Neural progenitor cell (in vitro differentiated cells): ENCODE measurements around the gene PPIH. TPM values are rescaled to one million over a fixed set of nuclear protein-coding genes. Genes with fewer than 3 reads are reported as not detected.
"Not testable (repeated sequence)": the region's sequence is repeated elsewhere in the genome, so short reads cannot be mapped to it uniquely, and the experiment has no call there.

ENCODE experiments used
- DNase-seq: peaks from one replicate; pipeline ENCODE4 v3.0.0-alpha.2; 2016; ENCODE audit warnings: low spot score
- H2AFZ ChIP-seq: fragments of 200-600 bp; sonication (generic); replicated peaks from 2 replicates; pipeline ENCODE4 v1.6.1; 2016; ENCODE audit warnings: antibody characterized with exemption
- H3F3A ChIP-seq: fragments of 200-600 bp; sonication (generic); 2 replicates; pipeline ENCODE4 v1.6.1; 2016; ENCODE audit warnings: antibody characterized with exemption, low read depth
- H3K27ac ChIP-seq: fragments of 200-600 bp; sonication (generic); 2 replicates; pipeline ENCODE4 v1.5.1; 2016; ENCODE audit warnings: mild to moderate bottlenecking
- H3K27me3 ChIP-seq: fragments of 200-600 bp; sonication (generic); 2 replicates; pipeline ENCODE4 v1.6.1; 2016; ENCODE audit warnings: mild to moderate bottlenecking, moderate library complexity
- H3K36me3 ChIP-seq: fragments of 200-600 bp; sonication (generic); 2 replicates; pipeline ENCODE4 v1.5.1; 2016
- H3K4me1 ChIP-seq: fragments of 200-600 bp; sonication (generic); 2 replicates; pipeline ENCODE4 v1.6.1; 2016; ENCODE audit warnings: mixed run types
- H3K4me2 ChIP-seq: fragments of 200-600 bp; sonication (generic); 2 replicates; pipeline ENCODE4 v1.6.1; 2016
- H3K4me3 ChIP-seq: fragments of 200-600 bp; sonication (generic); 2 replicates; pipeline ENCODE4 v1.5.1; 2016
- H3K79me2 ChIP-seq: fragments of 200-600 bp; sonication (generic); 2 replicates; pipeline ENCODE4 v1.6.1; 2016; ENCODE audit warnings: low read depth
- H3K9ac ChIP-seq: fragments of 200-600 bp; sonication (generic); 2 replicates; pipeline ENCODE4 v1.6.1; 2016
- H3K9me3 ChIP-seq: fragments of 200-600 bp; sonication (generic); 2 replicates; pipeline ENCODE4 v1.5.1; 2016; ENCODE audit warnings: low read depth
- H4K20me1 ChIP-seq: fragments of 200-600 bp; sonication (generic); 2 replicates; pipeline ENCODE4 v1.6.1; 2016; ENCODE audit warnings: low read depth
- H3K27ac Mint-ChIP-seq: 3 replicates; pipeline ENCODE4 v1.8.0; 2021; ENCODE audit warnings: mixed read lengths
- H3K27me3 Mint-ChIP-seq: 2 replicates; pipeline ENCODE4 v1.8.0; 2022; ENCODE audit warnings: low read depth, mild to moderate bottlenecking, inconsistent platforms, moderate library complexity, mixed read lengths; ENCODE audit not compliant: insufficient read depth
- H3K36me3 Mint-ChIP-seq: 3 replicates; pipeline ENCODE4 v1.8.0; 2021; ENCODE audit warnings: mixed read lengths
- H3K4me1 Mint-ChIP-seq: 3 replicates; pipeline ENCODE4 v1.8.0; 2021; ENCODE audit warnings: mixed read lengths
- H3K4me3 Mint-ChIP-seq: 3 replicates; pipeline ENCODE4 v1.8.0; 2021; ENCODE audit warnings: mild to moderate bottlenecking, moderate library complexity, mixed read lengths
- H3K9me3 Mint-ChIP-seq: 3 replicates; pipeline ENCODE4 v1.8.0; 2020; ENCODE audit warnings: mixed read lengths
- CTCF ChIP-seq: fragments of 200-600 bp; sonication (generic); IDR thresholded peaks from 2 replicates; pipeline ENCODE4 v1.5.1; 2017; ENCODE audit warnings: antibody characterized with exemption, mild to moderate bottlenecking
- EZH2 ChIP-seq: fragments of 200-600 bp; sonication (generic); IDR thresholded peaks from 2 replicates; pipeline ENCODE4 v1.6.1; 2017; ENCODE audit warnings: antibody characterized with exemption, mild to moderate bottlenecking, moderate library complexity
- EZH2phosphoT487 ChIP-seq: fragments of 200-600 bp; sonication (generic); IDR thresholded peaks from 2 replicates; pipeline ENCODE4 v1.6.1; 2017; ENCODE audit warnings: antibody characterized with exemption
- total RNA-seq: library from RNA; depleted of rRNA; stranded (reverse); fragments of >200 nt; gene quantifications from 2 replicates; pipeline ENCODE4 v1.2.3, GENCODE V29; 2015; ENCODE audit warnings: low replicate concordance

Gene PPIH
- total RNA-seq, 1 donor from 2014 or later: 126 TPM

- H3K27ac Mint-ChIP-seq: no peak overlapping the region
- peaks cover 80% of the 10 kb centered on the region for H3K36me3 Mint-ChIP-seq
Measured at GRCh38 chr1:42703888-42704464, 45.8 kb downstream of the PPIH start.

GRCh38 chr1:42712808-42713207, 54.6 kb downstream of the PPIH start:
- H3K4me3 Mint-ChIP-seq, H3K27ac Mint-ChIP-seq, H3K27me3 ChIP-seq, H3K27me3 Mint-ChIP-seq, H3K4me3 ChIP-seq, H3K4me2 ChIP-seq, H2AFZ ChIP-seq, H3K4me1 ChIP-seq, H3K4me1 Mint-ChIP-seq, H3K9me3 ChIP-seq, H4K20me1 ChIP-seq, H3K9ac ChIP-seq, DNase-seq, H3K27ac ChIP-seq: not testable (repeated sequence)
- Mint-ChIP-seq H3K36me3 (peaks cover 74% of the 10 kb centered on the region), H3K9me3 (peaks cover 50% of the 10 kb centered on the region)
- Histone ChIP-seq H3K36me3 (peaks cover 14% of the 10 kb centered on the region), H3K79me2 (peaks cover 67% of the 10 kb centered on the region), H3F3A (peaks cover 14% of the 10 kb centered on the region)

More at GRCh38 chr1:42703888-42704464, 45.8 kb downstream of the PPIH start:
- TF ChIP-seq EZH2phosphoT487: no peak
- no peak for TF ChIP-seq EZH2
- TF ChIP-seq CTCF: no peak
- no peaks in the 10 kb centered on the region for H3K9me3 ChIP-seq
- peaks cover 3% of the 10 kb centered on the region for H3K9me3 Mint-ChIP-seq
- H2AFZ ChIP-seq: no peak overlapping the region
- no peak overlapping the region for H3K4me3 ChIP-seq
- no peak overlapping the region for H3K9ac ChIP-seq
- H3K4me1 ChIP-seq: no peaks in the 10 kb centered on the region
- DNase-seq: no peak
- peaks cover 58% of the 10 kb centered on the region for H3F3A ChIP-seq
- H3K4me3 Mint-ChIP-seq: no peak overlapping the region
- no peaks in the 10 kb centered on the region for H3K27me3 ChIP-seq
- H4K20me1 ChIP-seq: peaks cover 31% of the 10 kb centered on the region
- H3K27me3 Mint-ChIP-seq: no peaks in the 10 kb centered on the region
- no peaks in the 10 kb centered on the region for H3K4me1 Mint-ChIP-seq
- H3K36me3 ChIP-seq: peaks cover 39% of the 10 kb centered on the region
- no peak overlapping the region for H3K27ac ChIP-seq
- H3K79me2 ChIP-seq: peaks cover 85% of the 10 kb centered on the region
- H3K4me2 ChIP-seq: no peak overlapping the region

GRCh38 chr1:42713293-42713692, 55.1 kb downstream of the PPIH start:
- H4K20me1 ChIP-seq: peaks cover 9% of the 10 kb centered on the region
- no peak overlapping the region for H3K27ac ChIP-seq
- no peak for DNase-seq
- H3K79me2 ChIP-seq: peaks cover 62% of the 10 kb centered on the region
- H3K27me3 ChIP-seq: no peaks in the 10 kb centered on the region
- H3K9ac ChIP-seq: no peak overlapping the region
- peaks cover 12% of the 10 kb centered on the region for H3F3A ChIP-seq
- Mint-ChIP-seq H3K36me3 (peaks cover 73% of the 10 kb centered on the region), H3K27me3 (no peaks in the 10 kb centered on the region), H3K4me3 (no peak overlapping the region), H3K27ac (no peak overlapping the region), H3K9me3 (peaks cover 48% of the 10 kb centered on the region), H3K4me1 (no peaks in the 10 kb centered on the region)
- no peaks in the 10 kb centered on the region for H3K9me3 ChIP-seq
- no peak overlapping the region for H3K4me2 ChIP-seq
- no peak overlapping the region for H3K4me3 ChIP-seq
- TF ChIP-seq EZH2phosphoT487: no peak
- TF ChIP-seq EZH2: no peak
- no peak for TF ChIP-seq CTCF
- no peak overlapping the region for H2AFZ ChIP-seq
- peaks cover 14% of the 10 kb centered on the region for H3K36me3 ChIP-seq
- no peaks in the 10 kb centered on the region for H3K4me1 ChIP-seq

- H3F3A ChIP-seq: peaks cover 15% of the 10 kb centered on the region
- not testable (repeated sequence) for DNase-seq, H3K27me3 Mint-ChIP-seq, H3K4me2 ChIP-seq, H3K9me3 ChIP-seq, H3K27me3 ChIP-seq, H3K4me3 Mint-ChIP-seq, H3K9ac ChIP-seq, H2AFZ ChIP-seq, H3K4me1 ChIP-seq, H3K4me1 Mint-ChIP-seq, H3K27ac ChIP-seq, H3K4me3 ChIP-seq, H3K27ac Mint-ChIP-seq, H4K20me1 ChIP-seq
- H3K36me3 ChIP-seq: peaks cover 14% of the 10 kb centered on the region
- Mint-ChIP-seq H3K36me3 (peaks cover 69% of the 10 kb centered on the region), H3K9me3 (peaks cover 45% of the 10 kb centered on the region)
- H3K79me2 ChIP-seq: peaks cover 53% of the 10 kb centered on the region
Measured at GRCh38 chr1:42714441-42714840, 56.2 kb downstream of the PPIH start.
